Heart left ventricle (tissue), 13 donors: ENCODE results near the gene C1orf74.

Experiments
- POLR2A ChIP-seq, 2 donors: fragments of 450-650 bp; IDR thresholded peaks; one replicate each; pipeline ENCODE4 v1.6.1; 2017; ENCODE audit warnings: antibody characterized with exemption in 2 of 2, mild to moderate bottlenecking in 2 of 2, moderate library complexity in 2 of 2
- TF ChIP-seq, protein P1 (sequence below), 12 donors: fragments of 200-600 bp; sonication (generic) in 4 of 12; IDR thresholded peaks; one replicate each; pipeline versions ENCODE4 v1.5.0 to v1.8.0; 2018 to 2022; ENCODE audit warnings: antibody characterized with exemption in 12 of 12, mild to moderate bottlenecking in 5 of 12
- donor health status: ischemic (EF 13 %, LVEDD 7.1; RV severe dilation, severe dysfunction).
- donor health status: DM: no; HTN: yes; CAD: no.
- donor health status: DM: no; HTN: no; CAD: no.
- donor health status: ischemic (EF 25% LVEDD 6.9; RV normal size, moderate dysfunction).
- donor health status: ischemic (EF 25% LVEDD 5.7; RV mildly dilated, moderate dysfunction).
- donor health status: ischemic (EF 35%, LVEDD 5.7; RV mildly dilated, moderate dysfunction).
- donor health status: nonischemic (EF 11% LVEDD 7.7; RV severe dilation, severe dysfunction).
- donor health status: DM: yes; HTN: yes; CAD: no.
- donor health status: PGD.
- donor health status: ischemic (EF 29% LVEDD 5.4; RV normal size, mild dysfunction).
- donor health status: nonischemic (EF 23%, LVEDD 6.1; RV moderate dilation, normal function).

GRCh38 chr1:209786146-209786545 is 1.8 kb upstream of the C1orf74 start:
- TF ChIP-seq, protein P1, sequence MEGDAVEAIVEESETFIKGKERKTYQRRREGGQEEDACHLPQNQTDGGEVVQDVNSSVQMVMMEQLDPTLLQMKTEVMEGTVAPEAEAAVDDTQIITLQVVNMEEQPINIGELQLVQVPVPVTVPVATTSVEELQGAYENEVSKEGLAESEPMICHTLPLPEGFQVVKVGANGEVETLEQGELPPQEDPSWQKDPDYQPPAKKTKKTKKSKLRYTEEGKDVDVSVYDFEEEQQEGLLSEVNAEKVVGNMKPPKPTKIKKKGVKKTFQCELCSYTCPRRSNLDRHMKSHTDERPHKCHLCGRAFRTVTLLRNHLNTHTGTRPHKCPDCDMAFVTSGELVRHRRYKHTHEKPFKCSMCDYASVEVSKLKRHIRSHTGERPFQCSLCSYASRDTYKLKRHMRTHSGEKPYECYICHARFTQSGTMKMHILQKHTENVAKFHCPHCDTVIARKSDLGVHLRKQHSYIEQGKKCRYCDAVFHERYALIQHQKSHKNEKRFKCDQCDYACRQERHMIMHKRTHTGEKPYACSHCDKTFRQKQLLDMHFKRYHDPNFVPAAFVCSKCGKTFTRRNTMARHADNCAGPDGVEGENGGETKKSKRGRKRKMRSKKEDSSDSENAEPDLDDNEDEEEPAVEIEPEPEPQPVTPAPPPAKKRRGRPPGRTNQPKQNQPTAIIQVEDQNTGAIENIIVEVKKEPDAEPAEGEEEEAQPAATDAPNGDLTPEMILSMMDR (IDR thresholded peaks at IDR 0.05) = no peak
- TF ChIP-seq POLR2A (IDR thresholded peaks at IDR 0.05) = no peak
